Hematopoietic multipotent progenitor cell treated with erythropoietin and hydrocortisone succinate and interleukin-3 and kit ligand, for 15 days (in vitro differentiated cells): ENCODE measurements around the gene DNAJC10.
"Not testable (repeated sequence)": the region's sequence is repeated elsewhere in the genome, so short reads cannot be mapped to it uniquely, and the experiment has no call there.

Experiments used
- DNase-seq: peaks from one replicate; pipeline ENCODE4 v3.0.0-alpha.2; 2015; ENCODE audit warnings: low spot score

DNAJC10 gene

DNA sequence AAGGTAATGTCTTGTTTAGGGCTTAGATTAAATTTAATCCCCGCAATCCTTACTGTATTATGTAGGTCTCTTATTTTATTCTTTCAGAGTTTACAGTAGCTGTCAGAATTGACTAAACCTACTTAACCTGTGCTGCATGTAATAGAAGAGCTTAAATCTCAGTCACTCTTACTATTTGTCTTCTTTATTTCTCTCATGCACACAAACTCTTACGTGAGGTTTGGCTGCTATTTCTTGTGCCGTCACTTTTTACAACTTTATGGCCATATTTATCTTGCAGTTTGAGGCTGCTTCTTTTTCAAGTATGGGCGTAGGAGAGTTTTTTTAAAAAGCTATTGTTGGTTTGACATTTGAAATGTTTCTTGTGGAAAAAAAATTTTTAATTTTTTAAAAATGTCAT lies 12.0 kb downstream of the DNAJC10 start:
- no peak for DNase-seq

DNA sequence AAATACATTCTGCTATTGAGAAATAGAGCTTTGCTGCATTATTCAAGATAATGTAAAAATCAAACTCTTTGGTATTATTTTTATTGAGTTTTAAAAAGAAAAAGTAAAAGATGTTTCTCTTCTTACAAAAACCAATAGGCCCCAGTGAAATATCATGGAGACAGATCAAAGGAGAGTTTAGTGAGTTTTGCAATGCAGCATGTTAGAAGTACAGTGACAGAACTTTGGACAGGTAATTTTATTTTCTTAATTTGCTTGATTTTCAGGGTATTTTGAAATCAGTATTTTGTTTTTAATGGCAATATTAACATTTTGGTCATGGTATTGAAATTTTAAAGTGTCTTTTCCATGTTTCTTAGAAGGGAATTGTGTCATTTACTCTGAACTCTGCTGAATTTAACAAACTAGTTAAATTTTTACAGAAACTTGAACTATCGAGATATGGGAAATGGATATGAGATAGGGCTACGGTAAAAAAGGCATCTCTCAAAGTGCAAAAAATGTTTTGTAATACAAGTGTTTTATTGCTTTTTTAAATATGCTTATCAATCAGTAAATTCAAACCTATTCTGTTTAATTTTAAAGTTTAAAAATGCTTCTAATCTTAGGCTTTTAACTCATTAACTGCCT lies 13.8 kb downstream of the DNAJC10 start:
- DNase-seq, result no peak

DNA sequence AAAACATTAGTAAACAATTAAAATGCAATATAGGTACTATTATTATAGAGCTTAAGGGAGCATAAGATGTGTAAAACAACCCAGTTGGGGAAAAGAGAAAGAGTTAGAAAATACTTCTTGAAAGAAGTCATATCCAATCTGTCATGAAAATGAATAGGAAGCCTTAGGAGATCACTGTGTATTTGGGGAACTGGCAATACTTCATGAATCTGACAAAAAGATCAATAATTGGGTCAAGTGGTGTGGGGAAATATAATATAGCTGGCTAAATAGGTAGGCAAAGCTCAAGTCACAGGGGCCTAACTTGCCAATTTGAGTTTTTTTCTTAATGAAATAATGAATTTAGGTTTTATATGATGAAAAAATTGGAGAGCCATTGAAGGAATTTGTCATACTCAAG lies 14.4 kb downstream of the DNAJC10 start:
- DNase-seq, result no peak

DNA sequence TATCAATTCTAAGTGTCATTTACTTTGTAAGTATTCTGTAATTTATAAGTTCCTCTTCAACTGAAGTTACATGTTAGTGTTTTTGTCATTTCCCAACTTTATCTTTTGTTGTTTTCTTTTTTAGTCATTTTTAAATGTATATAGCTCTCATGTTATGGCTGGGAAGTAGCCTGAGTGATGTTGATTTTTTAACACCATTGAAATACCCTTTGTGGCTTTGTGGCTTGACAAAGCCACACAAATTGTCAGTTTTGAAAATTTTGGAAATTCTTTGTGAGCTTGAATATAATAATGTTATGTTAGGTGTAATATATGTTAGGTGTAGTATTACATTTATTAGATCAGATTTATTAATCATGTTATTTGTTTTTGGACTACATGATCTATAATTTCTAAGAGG lies 16.7 kb downstream of the DNAJC10 start:
- DNase-seq, result no peak

DNA sequence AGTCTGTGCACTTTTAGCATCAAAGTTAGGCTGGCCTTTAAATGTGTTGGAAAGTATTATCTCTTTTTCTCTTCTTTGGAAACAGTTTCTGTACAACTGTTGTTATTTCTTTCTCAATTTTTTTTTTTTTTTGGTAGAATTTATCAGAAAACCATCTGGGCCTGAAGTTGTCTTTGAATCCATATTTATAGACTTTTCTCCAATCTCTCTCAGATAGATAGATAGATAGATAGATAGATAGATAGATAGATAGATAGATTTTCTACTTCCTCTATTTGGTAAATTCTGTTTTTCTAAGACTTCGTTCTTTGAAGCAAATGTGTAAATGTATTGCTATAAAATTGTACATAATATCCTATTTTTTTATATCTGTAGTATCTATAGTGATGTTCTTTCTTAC lies 17.5 kb downstream of the DNAJC10 start:
- no peak for DNase-seq

DNA sequence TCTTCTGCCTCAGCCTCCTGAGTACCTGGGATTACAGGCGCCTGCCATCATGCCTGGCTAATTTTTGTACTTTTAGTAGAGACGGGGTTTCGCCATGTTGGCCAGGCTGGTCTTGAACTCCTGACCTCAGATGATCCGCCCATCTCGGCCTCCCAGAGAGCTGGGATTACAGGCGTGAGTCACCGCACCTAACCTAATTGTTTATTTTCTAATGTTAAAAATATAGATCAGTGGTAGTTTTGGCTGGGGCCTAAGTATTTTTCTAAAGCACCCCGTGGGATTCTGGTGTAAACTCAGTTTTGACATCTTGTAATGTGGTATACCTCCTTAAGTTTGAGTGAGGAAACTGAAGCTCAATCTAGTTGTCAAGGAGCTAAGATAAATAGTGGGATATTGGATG lies 20.8 kb downstream of the DNAJC10 start:
- DNase-seq, result not testable (repeated sequence)

DNA sequence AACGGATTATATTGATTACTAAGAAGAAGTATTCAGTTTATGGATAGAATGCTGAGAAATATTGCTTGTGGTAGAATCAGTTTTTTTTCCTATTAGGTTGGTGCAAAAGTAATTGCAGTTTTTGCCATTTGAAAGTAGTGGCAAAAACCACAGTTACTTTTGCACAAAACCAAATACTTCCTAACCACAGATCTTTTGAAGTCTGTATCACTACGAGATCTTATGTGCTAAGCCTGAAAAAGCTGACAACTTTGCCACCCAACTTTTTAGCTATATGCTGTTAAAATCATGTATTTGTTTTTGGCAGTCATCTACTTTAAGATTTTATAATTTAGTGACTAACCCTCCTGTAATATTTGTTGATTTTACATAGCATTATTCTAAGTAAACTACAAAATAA lies 24.6 kb downstream of the DNAJC10 start:
- no peak for DNase-seq

DNA sequence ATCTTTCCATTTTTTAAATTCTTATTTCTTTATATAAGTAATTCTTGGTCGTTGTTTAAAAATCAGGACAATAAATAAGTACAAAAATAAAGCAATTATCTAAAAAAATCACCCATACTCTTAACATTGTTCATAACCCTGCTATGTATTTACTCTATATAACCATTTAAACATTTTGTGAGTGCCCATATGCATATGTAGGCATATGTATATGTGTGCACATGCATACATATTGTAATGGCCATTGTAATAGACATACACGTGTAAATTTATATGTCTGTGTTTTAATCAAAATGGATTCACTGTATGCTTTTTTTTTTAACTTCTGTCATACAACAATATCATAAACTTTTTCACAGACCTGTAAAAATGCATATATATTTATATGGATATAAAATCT lies 25.6 kb downstream of the DNAJC10 start:
- DNase-seq, result no peak

DNA sequence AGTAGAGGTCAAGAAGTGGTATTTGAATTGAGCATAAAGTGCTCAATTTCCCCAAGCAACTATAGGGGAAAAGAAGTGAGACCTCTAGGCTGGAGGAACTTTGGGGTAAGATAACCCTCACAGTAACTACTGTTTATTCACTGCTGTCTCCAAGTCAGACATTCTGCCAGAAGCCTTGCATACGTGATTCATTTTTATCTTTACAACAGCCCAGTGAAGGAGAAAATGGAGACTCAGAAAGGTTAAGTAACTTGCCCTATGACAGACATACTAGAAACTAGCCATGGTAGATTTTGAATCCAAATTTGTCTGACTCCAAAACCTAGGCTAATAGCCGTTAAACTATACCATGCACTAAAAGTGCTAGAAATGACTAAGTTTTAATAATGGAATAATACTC lies 28.4 kb downstream of the DNAJC10 start:
- DNase-seq, result no peak

DNA sequence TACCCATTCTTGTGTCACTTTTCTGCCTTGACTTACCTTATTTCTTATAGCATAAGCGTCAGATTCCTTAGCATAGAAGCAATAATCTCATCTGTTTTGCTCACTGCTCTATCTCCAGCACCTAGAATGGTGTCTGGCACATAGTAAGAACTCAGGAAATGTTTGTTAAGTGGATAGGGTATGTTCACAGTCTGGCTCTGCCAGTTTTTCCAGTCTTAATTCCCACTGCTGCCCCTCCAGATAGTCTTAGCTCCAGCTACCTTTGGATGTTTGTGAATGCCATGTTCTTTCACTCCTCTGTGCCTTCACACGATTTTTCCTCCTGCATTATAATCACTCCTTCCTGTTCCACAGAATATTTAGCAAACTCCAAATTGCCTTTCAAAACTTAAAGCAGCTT lies 29.0 kb downstream of the DNAJC10 start:
- DNase-seq, result no peak

DNA sequence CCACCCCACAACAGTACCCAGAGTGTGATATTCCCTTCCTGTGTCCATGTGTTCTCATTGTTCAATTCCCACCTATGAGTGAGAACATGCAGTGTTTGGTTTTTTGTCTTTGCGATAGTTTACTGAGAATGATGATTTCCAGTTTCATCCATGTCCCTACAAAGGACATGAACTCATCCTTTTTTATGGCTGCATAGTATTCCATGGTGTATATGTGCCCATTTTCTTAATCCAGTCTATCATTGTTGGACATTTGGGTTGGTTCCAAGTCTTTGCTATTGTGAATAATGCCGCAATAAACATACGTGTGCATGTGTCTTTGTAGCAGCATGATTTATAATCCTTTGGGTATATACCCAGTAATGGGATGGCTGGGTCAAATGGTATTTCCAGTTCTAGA lies 29.8 kb downstream of the DNAJC10 start:
- DNase-seq, result not testable (repeated sequence)

DNA sequence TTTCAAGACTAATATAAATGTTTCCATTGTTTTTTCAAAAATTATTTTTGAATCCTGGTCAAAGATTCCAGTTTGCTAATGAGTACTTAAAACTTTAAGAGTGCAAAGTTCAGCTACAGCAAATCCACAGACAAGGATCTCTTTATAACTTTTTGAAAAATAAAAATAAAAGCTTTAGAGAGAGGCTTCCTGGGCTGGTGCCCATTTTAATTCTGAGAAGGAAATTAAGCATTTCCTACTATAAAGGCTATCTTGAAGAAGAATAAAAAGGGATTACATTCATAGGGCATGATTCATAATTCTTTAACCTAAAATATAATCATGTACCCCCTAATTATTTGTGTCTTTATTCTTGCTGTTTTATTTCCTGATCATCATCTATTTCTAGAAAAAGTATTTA lies 38.2 kb downstream of the DNAJC10 start:
- DNase-seq, result no peak

DNA sequence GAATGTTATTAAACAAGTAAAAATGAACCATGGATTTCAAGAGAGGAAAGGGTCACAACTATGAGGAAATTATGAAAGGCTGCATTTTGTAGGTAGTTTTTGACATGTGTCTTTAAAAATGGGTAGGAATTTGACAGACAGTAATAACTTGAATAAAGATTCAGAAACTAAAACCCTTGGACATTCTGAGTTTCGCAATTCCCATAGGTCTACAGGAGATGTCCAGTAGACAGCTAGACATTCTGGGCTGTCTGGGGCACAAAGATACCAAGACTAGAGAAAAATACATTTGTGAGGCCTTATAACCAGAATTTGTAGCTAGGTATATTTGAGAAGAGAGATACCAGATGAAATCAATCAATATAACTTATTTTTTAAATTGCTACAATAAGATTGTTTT lies 42.3 kb downstream of the DNAJC10 start:
- DNase-seq, result no peak

DNA sequence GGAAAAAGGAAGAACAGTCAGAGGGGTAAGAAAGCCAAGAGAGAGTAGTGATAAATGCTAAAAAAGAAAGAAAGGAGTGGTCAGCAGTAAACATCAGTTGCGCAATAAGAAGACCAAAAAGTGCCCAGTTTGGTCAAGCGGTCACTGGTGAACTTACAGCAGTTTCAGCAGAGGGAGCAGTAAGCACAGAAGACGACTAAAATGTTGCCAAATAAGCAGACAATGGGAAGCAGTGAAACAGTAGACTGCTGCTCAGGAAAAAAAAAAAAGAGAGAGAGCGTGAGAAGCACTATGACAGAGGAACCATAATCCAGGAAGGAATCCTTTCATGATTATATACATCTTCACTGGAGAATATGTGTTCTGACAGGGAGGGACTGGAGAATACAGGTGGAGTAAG lies 45.8 kb downstream of the DNAJC10 start:
- DNase-seq, result no peak

DNA sequence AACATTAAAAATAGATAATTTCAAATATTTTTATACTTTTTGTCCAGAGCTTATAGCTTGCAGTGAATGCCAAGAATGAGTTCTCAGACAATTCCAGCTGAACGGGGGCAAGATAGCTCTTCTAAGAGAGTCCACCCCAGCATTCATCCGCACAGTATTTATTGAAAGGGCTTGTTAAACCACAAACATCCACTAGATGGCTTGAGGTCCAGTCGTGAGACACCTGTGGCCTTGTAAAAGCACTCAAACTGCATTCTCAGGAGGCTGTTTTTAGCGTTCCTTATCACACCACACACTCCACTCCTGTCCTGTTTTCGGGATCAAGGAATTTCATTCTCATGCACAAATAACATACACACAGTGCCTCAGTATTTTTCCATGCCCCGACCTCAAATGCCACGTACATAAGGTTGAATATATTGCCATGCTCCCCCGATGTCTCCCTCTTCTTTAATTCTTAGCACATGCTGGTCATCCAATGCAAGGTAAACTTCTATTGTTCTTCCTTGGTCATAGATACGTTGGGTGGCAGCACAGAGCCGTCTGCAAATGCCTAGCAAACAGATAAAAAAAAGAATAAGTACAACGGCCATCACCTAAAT lies 47.4 kb downstream of the DNAJC10 start:
- DNase-seq, result peak; percentile 28

DNA sequence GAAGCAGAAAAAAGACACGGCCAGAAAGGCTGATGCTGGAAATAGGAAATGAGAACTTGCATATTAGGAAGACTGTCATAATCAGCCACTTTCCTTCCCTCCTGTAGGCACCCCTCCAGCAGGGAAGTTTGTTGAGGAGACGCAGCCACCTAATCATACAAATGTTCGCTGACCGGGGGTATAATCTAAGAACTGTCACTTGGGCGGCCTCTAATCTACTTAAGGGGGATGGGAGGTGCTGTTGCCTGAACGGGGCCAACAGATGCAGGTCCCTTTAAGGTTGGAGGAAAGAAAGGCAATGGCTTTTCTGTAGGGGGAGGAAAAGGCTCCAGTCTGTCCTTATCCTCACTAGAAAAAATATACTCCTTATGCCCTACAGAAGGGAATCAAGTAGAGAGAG lies 50.6 kb downstream of the DNAJC10 start:
- DNase-seq, result no peak

DNA sequence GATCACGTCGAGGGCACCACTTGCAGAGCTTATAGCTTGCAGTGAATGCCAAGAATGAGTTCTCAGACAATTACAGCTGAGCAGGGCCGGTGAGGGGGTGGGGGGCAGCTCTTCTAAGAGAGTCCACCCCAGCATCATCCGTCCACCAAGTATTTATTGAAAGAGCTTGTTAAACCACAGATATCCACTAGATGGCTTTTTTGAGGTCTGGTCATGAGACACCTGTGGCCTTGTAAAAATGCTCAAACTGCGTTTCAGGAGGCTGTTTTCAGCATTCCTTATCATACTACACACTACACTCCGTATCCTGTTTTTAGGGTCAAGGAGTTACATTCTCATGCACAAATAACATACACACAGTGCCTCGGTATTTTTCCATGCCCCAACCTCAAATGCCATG lies 51.5 kb downstream of the DNAJC10 start:
- no peak for DNase-seq

DNA sequence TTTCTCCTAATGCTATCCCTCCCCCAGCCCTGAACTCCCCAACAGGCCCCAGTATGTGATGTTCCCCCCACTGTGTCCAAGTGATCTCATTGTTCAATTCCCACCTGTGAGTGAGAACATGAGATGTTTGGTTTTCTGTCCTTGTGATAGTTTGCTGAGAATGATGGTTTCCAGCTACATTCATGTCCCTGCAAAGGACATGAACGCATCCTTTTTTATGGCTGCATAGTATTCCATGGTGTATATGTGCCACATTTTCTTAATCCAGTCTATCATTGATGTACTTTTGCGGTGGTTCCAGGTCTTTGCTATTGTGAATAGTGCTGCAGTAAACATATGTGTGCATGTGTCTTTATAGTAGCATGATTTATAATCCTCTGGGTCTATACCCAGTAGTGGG lies 52.9 kb downstream of the DNAJC10 start:
- not testable (repeated sequence) for DNase-seq

DNA sequence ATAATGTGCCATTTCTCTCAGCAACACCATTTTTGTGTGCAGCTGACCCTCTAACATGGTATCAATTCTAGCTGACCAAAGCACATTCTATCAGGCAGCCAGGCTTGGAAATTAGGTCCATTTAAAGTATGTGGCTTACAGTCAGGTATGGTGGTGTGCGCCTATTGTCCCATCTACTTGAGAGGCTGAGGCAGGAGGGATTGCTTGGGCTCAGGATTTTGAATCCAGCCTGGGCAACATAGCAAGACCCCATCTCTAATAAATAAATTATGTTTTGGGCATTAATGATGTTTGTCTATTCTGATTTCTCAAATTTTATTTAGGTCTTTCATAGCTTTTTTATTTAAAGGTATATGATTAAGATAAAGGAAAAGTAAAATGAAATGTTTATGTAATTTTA lies 63.3 kb downstream of the DNAJC10 start:
- DNase-seq, result no peak

DNA sequence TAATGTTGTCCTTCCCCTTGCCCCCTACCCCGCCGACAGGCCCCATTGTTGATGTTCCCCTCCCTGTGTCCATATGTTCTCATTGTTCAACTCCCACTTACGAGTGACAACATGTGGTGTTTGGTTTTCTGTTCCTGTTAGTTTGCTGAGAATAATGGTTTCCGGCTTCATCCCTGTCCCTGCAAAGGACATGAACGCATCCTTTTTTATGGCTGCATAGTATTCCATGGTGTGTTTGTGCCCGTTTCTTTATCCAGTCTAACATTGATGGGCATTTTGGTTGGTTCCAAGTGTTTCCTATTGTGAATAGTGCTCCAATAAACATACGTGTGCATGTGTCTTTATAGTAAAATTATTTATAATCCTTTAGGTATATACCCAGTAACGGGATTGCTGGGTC lies 65.0 kb downstream of the DNAJC10 start:
- not testable (repeated sequence) for DNase-seq

DNA sequence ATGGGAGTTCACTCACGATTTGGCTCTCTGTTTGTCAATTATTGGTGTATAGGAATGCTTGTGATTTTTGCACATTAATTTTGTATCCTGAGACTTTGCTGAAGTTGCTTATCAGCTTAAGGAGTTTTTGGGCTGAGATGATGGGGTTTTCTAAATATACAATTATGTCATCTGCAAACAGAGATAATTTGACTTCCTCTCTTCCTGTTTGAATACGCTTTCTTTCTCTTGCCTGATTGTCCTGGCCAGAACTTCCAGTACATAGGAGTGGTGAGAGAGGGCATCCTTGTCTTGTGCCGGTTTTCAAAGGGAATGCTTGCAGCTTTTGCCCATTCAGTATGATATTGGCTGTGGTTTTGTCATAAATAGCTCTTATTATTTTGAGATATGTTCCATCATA lies 66.6 kb downstream of the DNAJC10 start:
- not testable (repeated sequence) for DNase-seq

DNA sequence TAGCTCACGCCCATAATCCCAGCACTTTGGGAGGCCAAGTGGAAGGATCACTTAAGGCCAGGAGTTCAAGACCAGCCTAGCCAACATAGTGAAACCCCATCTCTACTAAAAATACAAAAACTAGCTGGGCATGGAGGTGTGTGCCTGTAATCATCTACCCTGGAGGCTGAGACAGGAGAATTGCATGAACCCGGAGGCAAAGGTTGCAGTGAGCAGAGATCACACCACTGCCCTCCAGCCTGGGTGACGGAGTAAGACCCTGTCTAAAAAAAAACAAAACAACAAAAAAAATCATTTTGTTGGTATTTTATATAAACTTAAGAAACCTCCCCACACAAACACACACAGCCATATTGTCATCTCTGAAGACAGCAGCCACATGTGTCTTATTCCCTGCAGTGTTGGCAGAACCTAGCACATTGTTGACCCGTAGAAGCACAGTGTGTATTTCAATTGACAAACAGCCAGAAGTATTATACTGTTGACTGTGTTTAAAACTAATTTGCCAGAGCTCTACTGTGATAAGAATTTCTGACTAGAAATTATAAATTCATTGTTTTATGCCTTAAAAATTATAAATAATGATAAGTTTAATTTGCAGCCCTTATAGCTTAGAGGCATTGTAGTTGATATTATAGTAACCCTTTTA lies 68.1 kb downstream of the DNAJC10 start:
- no peak for DNase-seq

DNA sequence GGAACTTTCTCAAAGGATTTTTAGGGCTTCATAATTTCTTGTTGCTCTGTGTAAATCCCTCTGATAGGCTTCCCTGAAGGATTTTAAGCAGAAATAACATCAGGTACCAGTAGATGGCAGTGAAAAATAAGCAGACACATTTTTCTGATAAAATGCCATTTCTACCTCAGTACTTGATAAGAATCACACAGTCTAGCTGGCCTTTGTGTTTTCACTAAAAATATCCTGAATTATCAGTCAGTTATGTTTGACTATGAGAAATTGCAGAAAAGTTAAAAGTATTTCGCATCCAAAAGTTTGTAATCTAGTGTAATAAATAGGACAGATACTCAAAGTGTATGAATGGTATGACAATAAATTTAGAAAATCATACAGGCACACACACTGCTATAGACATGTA lies 68.7 kb downstream of the DNAJC10 start:
- DNase-seq, result no peak

DNA sequence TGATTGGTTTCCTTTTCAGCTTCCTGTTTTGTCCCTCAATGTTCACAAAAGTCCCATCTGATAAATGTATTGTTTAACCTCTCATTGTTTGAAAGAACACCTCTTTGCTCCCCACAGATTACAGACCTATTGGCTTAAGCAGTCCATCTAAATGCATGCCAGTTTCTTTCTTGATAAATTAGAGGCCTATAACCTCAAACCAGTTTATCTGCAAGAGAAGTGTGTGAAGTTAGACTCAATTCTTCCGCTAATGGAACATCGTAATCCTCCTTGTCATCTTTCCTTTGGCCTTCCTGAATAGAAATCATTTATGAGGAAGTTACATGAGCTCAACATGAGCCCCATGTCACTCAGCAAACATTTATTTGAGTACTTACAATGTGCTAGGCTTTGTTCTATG lies 76.4 kb downstream of the DNAJC10 start:
- DNase-seq, result no peak
